Subcutaneous adipose tissue (tissue), 4 donors: ENCODE results near the gene TRPM7. TPM values are rescaled to one million over a fixed set of nuclear protein-coding genes. Genes with fewer than 3 reads are reported as not detected.

Experiments used
- CTCF ChIP-seq: fragments of 450-650 bp; IDR thresholded peaks from one replicate; pipeline ENCODE4 v1.5.1; 2016; ENCODE audit warnings: low read depth, mild to moderate bottlenecking, control low read depth, antibody characterized with exemption, moderate library complexity
- total RNA-seq, 4 donors: library from RNA; depleted of rRNA; stranded (reverse); fragments of >200 nt; gene quantifications; one replicate each; pipeline ENCODE4 v1.1.0, GENCODE V29; 2016

The TRPM7 gene
- total RNA-seq, 4 donors from 2014 or later = 54.1 to 82.2 (median 69.0) TPM

- TF ChIP-seq CTCF = no peak
Measured at GRCh38 chr15:50590288-50590687, 96.3 kb downstream of the TRPM7 start.

GRCh38 chr15:50577492-50577891 is 109.1 kb downstream of the TRPM7 start:
- TF ChIP-seq CTCF = no peak

- TF ChIP-seq CTCF = no peak
Measured at GRCh38 chr15:50576166-50576565, 110.4 kb downstream of the TRPM7 start.

GRCh38 chr15:50563756-50564155 is 122.8 kb downstream of the TRPM7 start:
- TF ChIP-seq CTCF = no peak

GRCh38 chr15:50562735-50563640 is 123.6 kb downstream of the TRPM7 start:
- no peak for TF ChIP-seq CTCF

- no peak for TF ChIP-seq CTCF
Measured at GRCh38 chr15:50558012-50558411, 128.6 kb downstream of the TRPM7 start.

GRCh38 chr15:50556642-50557371 is 129.8 kb downstream of the TRPM7 start:
- TF ChIP-seq CTCF = no peak
